B cell (primary cell): ENCODE data around the gene HOOK1.

Experiments used
- CTCF ChIP-seq: fragments of 200-600 bp; IDR thresholded peaks from one replicate; pipeline ENCODE4 v1.8.0; 2022; ENCODE audit warnings: antibody characterized with exemption, mild to moderate bottlenecking
- EZH2 ChIP-seq: IDR thresholded peaks from 2 replicates; pipeline ENCODE4 v1.6.1; 2012; ENCODE audit warnings: borderline replicate concordance, low read depth, mild to moderate bottlenecking, moderate library complexity, low read length; ENCODE audit not compliant: insufficient read depth, poor library complexity, severe bottlenecking

GRCh38 chr1:59879996-59880505 is 65.3 kb downstream of the HOOK1 start:
- TF ChIP-seq CTCF (no peak), EZH2 (no peak)
